Measurements from ENCODE around the gene HYAL3. TPM values are rescaled to one million over a fixed set of nuclear protein-coding genes. Genes with fewer than 3 reads are reported as not detected.

The HYAL3 gene
- total RNA-seq, 1 experiment from 2014 or later: 3.1 TPM

GRCh38 chr3:50323614-50324199 lies 24.5 kb upstream of the HYAL3 start:
- Histone ChIP-seq H3K27ac (no peak overlapping the region), H3K4me3 (no peak overlapping the region), H3K4me1 (replicated peaks) (peaks cover 31% of the 10 kb centered on the region), H3K9me3 (replicated peaks) (no peaks in the 10 kb centered on the region), H3K27me3 (replicated peaks) (no peaks in the 10 kb centered on the region), H3K36me3 (peaks cover 38% of the 10 kb centered on the region)
- no peak for DNase-seq (ENCODE audit: low read depth in 1 of 2, low spot score in 2 of 2)

GRCh38 chr3:50323092-50323600 lies 23.9 kb upstream of the HYAL3 start:
- Histone ChIP-seq H3K4me3 (no peak overlapping the region), H3K9me3 (replicated peaks) (no peaks in the 10 kb centered on the region), H3K27ac (no peak overlapping the region), H3K4me1 (replicated peaks) (peaks cover 26% of the 10 kb centered on the region), H3K36me3 (peaks cover 43% of the 10 kb centered on the region), H3K27me3 (replicated peaks) (no peaks in the 10 kb centered on the region)
- DNase-seq (ENCODE audit: low read depth in 1 of 2, low spot score in 2 of 2): no peak

GRCh38 chr3:50322386-50323091 lies 23.3 kb upstream of the HYAL3 start, which contains the start of gene HYAL2:
Gene HYAL2 (minus strand): TSS chr3:50322745. CDS start chr3:50320489, 2,256 bp downstream.
- Histone ChIP-seq H3K27me3 (replicated peaks) (no peaks in the 10 kb centered on the region), H3K36me3 (peaks cover 44% of the 10 kb centered on the region), H3K27ac (peak within 1 kb of the TSS; percentile 100), H3K4me1 (replicated peaks) (peaks cover 25% of the 10 kb centered on the region), H3K4me3 (peak within 1 kb of the TSS; percentile 97), H3K9me3 (replicated peaks) (no peaks in the 10 kb centered on the region)
- DNase-seq (ENCODE audit: low read depth in 1 of 2, low spot score in 2 of 2): no peak

GRCh38 chr3:50322115-50322385 lies 22.8 kb upstream of the HYAL3 start:
- H3K36me3 ChIP-seq: peaks cover 44% of the 10 kb centered on the region
- no peaks in the 10 kb centered on the region for H3K9me3 ChIP-seq (replicated peaks)
- no peak overlapping the region for H3K27ac ChIP-seq
- no peaks in the 10 kb centered on the region for H3K27me3 ChIP-seq (replicated peaks)
- H3K4me1 ChIP-seq (replicated peaks): peaks cover 21% of the 10 kb centered on the region
- peak overlapping the region; percentile 97 for H3K4me3 ChIP-seq
- no peak for DNase-seq (ENCODE audit: low read depth in 1 of 2, low spot score in 2 of 2)

- Histone ChIP-seq H3K4me3 (peak overlapping the region; percentile 97), H3K4me1 (replicated peaks) (peaks cover 24% of the 10 kb centered on the region), H3K9me3 (replicated peaks) (no peaks in the 10 kb centered on the region), H3K27ac (peak overlapping the region; percentile 100), H3K36me3 (peaks cover 47% of the 10 kb centered on the region), H3K27me3 (replicated peaks) (no peaks in the 10 kb centered on the region)
- peak; percentile 89 to 97 for DNase-seq (ENCODE audit: low read depth in 1 of 2, low spot score in 2 of 2)
Observed at GRCh38 chr3:50321336-50322114, 22.3 kb upstream of the HYAL3 start.

- Histone ChIP-seq H3K36me3 (peaks cover 50% of the 10 kb centered on the region), H3K4me3 (peak overlapping the region; percentile 97), H3K27me3 (replicated peaks) (no peaks in the 10 kb centered on the region), H3K4me1 (replicated peaks) (peaks cover 24% of the 10 kb centered on the region), H3K9me3 (replicated peaks) (no peaks in the 10 kb centered on the region), H3K27ac (peak overlapping the region; percentile 100)
- peak; percentile 85 to 92 for DNase-seq (ENCODE audit: low read depth in 1 of 2, low spot score in 2 of 2)
Observed at GRCh38 chr3:50320853-50321335, 21.7 kb upstream of the HYAL3 start.

- Histone ChIP-seq H3K4me1 (replicated peaks) (peaks cover 24% of the 10 kb centered on the region), H3K27ac (no peak overlapping the region; the same call in 1 of the 2 replicates), H3K36me3 (peaks cover 49% of the 10 kb centered on the region), H3K27me3 (replicated peaks) (no peaks in the 10 kb centered on the region), H3K9me3 (replicated peaks) (no peaks in the 10 kb centered on the region), H3K4me3 (peak overlapping the region; percentile 97)
- no peak for DNase-seq (ENCODE audit: low read depth in 1 of 2, low spot score in 2 of 2)
Observed at GRCh38 chr3:50319894-50320625, 20.9 kb upstream of the HYAL3 start.

GRCh38 chr3:50319181-50319893 lies 20.1 kb upstream of the HYAL3 start:
- Histone ChIP-seq H3K9me3 (replicated peaks) (no peaks in the 10 kb centered on the region), H3K4me1 (replicated peaks) (peaks cover 24% of the 10 kb centered on the region)

GRCh38 chr3:50318615-50319014 lies 19.4 kb upstream of the HYAL3 start:
- H3K4me1 ChIP-seq (replicated peaks): peaks cover 24% of the 10 kb centered on the region
- no peak overlapping the region for H3K4me3 ChIP-seq
- H3K9me3 ChIP-seq (replicated peaks): no peaks in the 10 kb centered on the region
- H3K36me3 ChIP-seq: peaks cover 37% of the 10 kb centered on the region
- H3K27me3 ChIP-seq (replicated peaks): no peaks in the 10 kb centered on the region
- no peak for DNase-seq (ENCODE audit: low read depth in 1 of 2, low spot score in 2 of 2)
- no peak overlapping the region for H3K27ac ChIP-seq

More at GRCh38 chr3:50319181-50319893, 20.1 kb upstream of the HYAL3 start:
- no peak for DNase-seq (ENCODE audit: low read depth in 1 of 2, low spot score in 2 of 2)
- H3K27me3 ChIP-seq (replicated peaks): no peaks in the 10 kb centered on the region
- peaks cover 44% of the 10 kb centered on the region for H3K36me3 ChIP-seq
- no peak overlapping the region for H3K27ac ChIP-seq
- no peak overlapping the region for H3K4me3 ChIP-seq

GRCh38 chr3:50318163-50318562 lies 19.0 kb upstream of the HYAL3 start:
- no peaks in the 10 kb centered on the region for H3K27me3 ChIP-seq (replicated peaks)
- peaks cover 37% of the 10 kb centered on the region for H3K36me3 ChIP-seq
- DNase-seq (ENCODE audit: low read depth in 1 of 2, low spot score in 2 of 2): no peak
- no peaks in the 10 kb centered on the region for H3K9me3 ChIP-seq (replicated peaks)
- H3K4me1 ChIP-seq (replicated peaks): peaks cover 24% of the 10 kb centered on the region
- no peak overlapping the region for H3K27ac ChIP-seq
- no peak overlapping the region for H3K4me3 ChIP-seq

- no peak for DNase-seq (ENCODE audit: low read depth in 1 of 2, low spot score in 2 of 2)
- no peak overlapping the region for H3K4me3 ChIP-seq
- H3K4me1 ChIP-seq (replicated peaks): peaks cover 24% of the 10 kb centered on the region
- no peaks in the 10 kb centered on the region for H3K27me3 ChIP-seq (replicated peaks)
- peaks cover 37% of the 10 kb centered on the region for H3K36me3 ChIP-seq
- no peaks in the 10 kb centered on the region for H3K9me3 ChIP-seq (replicated peaks)
- H3K27ac ChIP-seq: no peak overlapping the region
Observed at GRCh38 chr3:50317300-50317699, 18.1 kb upstream of the HYAL3 start.

GRCh38 chr3:50316657-50317242 lies 17.5 kb upstream of the HYAL3 start:
- Histone ChIP-seq H3K4me1 (replicated peaks) (peaks cover 20% of the 10 kb centered on the region), H3K27ac (no peak overlapping the region), H3K27me3 (replicated peaks) (no peaks in the 10 kb centered on the region), H3K36me3 (peaks cover 37% of the 10 kb centered on the region), H3K9me3 (replicated peaks) (no peaks in the 10 kb centered on the region), H3K4me3 (no peak overlapping the region)
- no peak for DNase-seq (ENCODE audit: low read depth in 1 of 2, low spot score in 2 of 2)
